Activated naive CD8-positive, alpha-beta T cell (primary cell): ENCODE results near the gene ABCC1.
"Not testable (repeated sequence)": the region's sequence is repeated elsewhere in the genome, so short reads cannot be mapped to it uniquely, and the experiment has no call there.

Source experiments
- H3K27ac Mint-ChIP-seq: one replicate; pipeline ENCODE4 v1.8.0; 2021; ENCODE audit warnings: mixed read lengths
- H3K27me3 Mint-ChIP-seq: one replicate; pipeline ENCODE4 v1.8.0; 2021; ENCODE audit warnings: mixed read lengths
- H3K36me3 Mint-ChIP-seq: one replicate; pipeline ENCODE4 v1.8.0; 2021; ENCODE audit warnings: mixed read lengths
- H3K4me1 Mint-ChIP-seq: one replicate; pipeline ENCODE4 v1.8.0; 2021; ENCODE audit warnings: low read depth, mixed read lengths
- H3K4me3 Mint-ChIP-seq: one replicate; pipeline ENCODE4 v1.8.0; 2021; ENCODE audit warnings: mild to moderate bottlenecking, mixed read lengths
- H3K9me3 Mint-ChIP-seq: one replicate; pipeline ENCODE4 v1.8.0; 2021; ENCODE audit warnings: low read depth, mixed read lengths

The ABCC1 gene

GRCh38 chr16:16178455-16179162, 229.2 kb downstream of the ABCC1 start:
- H3K27ac Mint-ChIP-seq, result no peak overlapping the region
- H3K27me3 Mint-ChIP-seq, result peaks cover 2% of the 10 kb centered on the region
- H3K36me3 Mint-ChIP-seq, result no peaks in the 10 kb centered on the region
- no peak overlapping the region for H3K4me3 Mint-ChIP-seq
- H3K4me1 Mint-ChIP-seq, result no peaks in the 10 kb centered on the region
- H3K9me3 Mint-ChIP-seq, result no peaks in the 10 kb centered on the region

- not testable (repeated sequence) for H3K9me3 Mint-ChIP-seq, H3K27ac Mint-ChIP-seq, H3K4me3 Mint-ChIP-seq, H3K4me1 Mint-ChIP-seq, H3K27me3 Mint-ChIP-seq, H3K36me3 Mint-ChIP-seq
These were observed 232.3 kb downstream of the ABCC1 start for GRCh38 chr16:16181748-16182147.

- no peaks in the 10 kb centered on the region for H3K4me1 Mint-ChIP-seq
- no peak overlapping the region for H3K4me3 Mint-ChIP-seq
- no peaks in the 10 kb centered on the region for H3K36me3 Mint-ChIP-seq
- no peaks in the 10 kb centered on the region for H3K9me3 Mint-ChIP-seq
- H3K27ac Mint-ChIP-seq, result no peak overlapping the region
- H3K27me3 Mint-ChIP-seq, result peaks cover 2% of the 10 kb centered on the region
These were observed 233.5 kb downstream of the ABCC1 start for GRCh38 chr16:16182918-16183317.

GRCh38 chr16:16183562-16183961, 234.1 kb downstream of the ABCC1 start:
- Mint-ChIP-seq H3K4me3 (no peak overlapping the region), H3K4me1 (no peaks in the 10 kb centered on the region), H3K27ac (no peak overlapping the region), H3K36me3 (no peaks in the 10 kb centered on the region), H3K9me3 (no peaks in the 10 kb centered on the region), H3K27me3 (peaks cover 2% of the 10 kb centered on the region)

- no peaks in the 10 kb centered on the region for H3K4me1 Mint-ChIP-seq
- peaks cover 2% of the 10 kb centered on the region for H3K27me3 Mint-ChIP-seq
- H3K27ac Mint-ChIP-seq, result no peak overlapping the region
- H3K4me3 Mint-ChIP-seq, result no peak overlapping the region
- no peaks in the 10 kb centered on the region for H3K9me3 Mint-ChIP-seq
- no peaks in the 10 kb centered on the region for H3K36me3 Mint-ChIP-seq
These were observed 235.2 kb downstream of the ABCC1 start for GRCh38 chr16:16184594-16184993.

DNA sequence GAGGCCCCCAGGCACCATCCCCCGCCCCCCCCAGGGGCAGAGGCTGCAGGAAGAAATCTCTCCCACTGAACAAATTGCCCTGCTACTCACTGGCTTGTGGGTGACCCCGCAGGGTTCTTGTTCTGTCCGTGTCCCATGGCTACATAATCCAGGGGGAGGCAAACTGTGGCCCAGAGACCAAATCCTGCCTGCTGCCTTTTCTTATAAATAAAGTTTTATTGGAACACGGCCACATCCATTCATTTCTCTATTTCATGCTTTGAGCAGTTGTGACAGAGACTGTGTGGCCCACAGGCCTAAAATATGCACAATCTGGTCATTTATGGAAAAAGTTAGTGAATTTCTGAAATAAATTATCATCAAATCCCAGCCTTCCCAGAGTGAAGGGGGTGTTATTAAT, 235.7 kb downstream of the ABCC1 start:
- H3K4me1 Mint-ChIP-seq, result no peaks in the 10 kb centered on the region
- no peaks in the 10 kb centered on the region for H3K9me3 Mint-ChIP-seq
- H3K27me3 Mint-ChIP-seq, result peaks cover 2% of the 10 kb centered on the region
- H3K36me3 Mint-ChIP-seq, result no peaks in the 10 kb centered on the region
- H3K4me3 Mint-ChIP-seq, result no peak overlapping the region
- no peak overlapping the region for H3K27ac Mint-ChIP-seq

DNA sequence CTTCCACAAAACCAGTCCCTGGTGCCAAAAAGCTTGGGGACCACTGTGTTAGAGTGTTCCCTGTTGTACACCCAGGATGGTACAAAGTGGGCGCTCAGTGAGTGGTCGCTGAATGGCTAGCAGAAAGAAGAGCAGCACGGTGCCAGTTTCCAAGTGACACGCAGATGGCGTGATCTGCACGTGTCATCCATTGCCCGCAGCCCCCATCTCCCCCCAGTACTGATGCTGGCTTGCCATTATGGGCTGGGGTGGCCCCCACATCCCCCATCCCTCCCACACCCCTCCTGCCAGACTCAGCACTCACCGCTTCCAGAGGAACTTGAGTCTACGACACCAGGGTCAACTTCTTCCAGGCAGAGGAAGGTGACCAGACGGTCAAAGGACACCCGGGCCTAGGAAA, 237.4 kb downstream of the ABCC1 start:
- no peak overlapping the region for H3K27ac Mint-ChIP-seq
- peaks cover 2% of the 10 kb centered on the region for H3K27me3 Mint-ChIP-seq
- H3K9me3 Mint-ChIP-seq, result no peaks in the 10 kb centered on the region
- no peaks in the 10 kb centered on the region for H3K4me1 Mint-ChIP-seq
- H3K4me3 Mint-ChIP-seq, result no peak overlapping the region
- no peaks in the 10 kb centered on the region for H3K36me3 Mint-ChIP-seq

DNA sequence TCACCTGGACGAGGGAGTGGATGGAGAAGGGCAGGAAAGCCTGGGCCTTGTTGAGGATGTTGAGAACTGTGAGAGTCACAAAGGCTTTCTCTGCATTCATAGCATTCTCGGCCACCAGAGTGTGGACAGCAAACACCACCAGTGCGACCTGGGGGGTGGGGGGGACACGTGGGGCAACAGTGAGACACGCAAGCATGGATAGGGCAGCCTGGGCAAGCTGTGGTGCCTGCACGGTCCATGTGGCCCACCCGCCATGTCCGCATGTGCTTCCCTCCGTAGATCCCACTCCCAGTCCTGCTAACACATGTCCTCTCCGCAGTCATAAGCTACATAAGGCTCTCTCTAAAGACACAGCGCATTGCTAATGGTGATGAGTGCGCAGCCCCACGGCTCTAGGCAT, 239.4 kb downstream of the ABCC1 start:
- Mint-ChIP-seq H3K36me3 (no peaks in the 10 kb centered on the region), H3K27ac (no peak overlapping the region), H3K4me3 (no peak overlapping the region), H3K4me1 (no peaks in the 10 kb centered on the region), H3K9me3 (no peaks in the 10 kb centered on the region), H3K27me3 (peaks cover 2% of the 10 kb centered on the region)

GRCh38 chr16:16189842-16190241, 240.4 kb downstream of the ABCC1 start:
- Mint-ChIP-seq H3K4me1 (no peaks in the 10 kb centered on the region), H3K27ac (no peak overlapping the region), H3K4me3 (no peak overlapping the region), H3K36me3 (no peaks in the 10 kb centered on the region), H3K9me3 (no peaks in the 10 kb centered on the region), H3K27me3 (peaks cover 2% of the 10 kb centered on the region)

DNA sequence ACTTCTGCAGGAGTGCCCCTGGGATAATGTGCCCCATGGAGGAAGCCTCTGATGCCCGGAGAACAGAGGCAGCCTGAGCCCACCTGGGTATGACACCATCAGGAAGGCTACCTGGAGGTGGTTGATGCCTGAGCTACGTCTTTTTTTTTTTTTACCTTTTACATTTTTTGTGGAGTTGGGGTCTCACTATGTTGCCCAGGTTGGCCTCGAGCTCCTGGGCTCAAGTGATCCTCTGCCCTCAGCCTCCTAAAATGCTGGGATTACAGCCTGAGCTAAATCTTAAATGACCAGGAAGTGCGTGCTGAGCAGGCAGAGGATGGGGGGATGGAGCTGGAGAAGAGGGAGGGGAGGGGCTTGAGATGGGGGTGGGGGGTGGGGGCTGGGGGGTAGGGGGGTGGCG, 241.1 kb downstream of the ABCC1 start:
- Mint-ChIP-seq H3K4me1 (no peaks in the 10 kb centered on the region), H3K4me3 (no peak overlapping the region), H3K27ac (no peak overlapping the region), H3K9me3 (no peaks in the 10 kb centered on the region), H3K27me3 (peaks cover 2% of the 10 kb centered on the region), H3K36me3 (no peaks in the 10 kb centered on the region)

GRCh38 chr16:16190966-16191365, 241.6 kb downstream of the ABCC1 start:
- not testable (repeated sequence) for H3K4me3 Mint-ChIP-seq, H3K27me3 Mint-ChIP-seq, H3K4me1 Mint-ChIP-seq

GRCh38 chr16:16191493-16192167, 242.2 kb downstream of the ABCC1 start:
- no peaks in the 10 kb centered on the region for H3K4me1 Mint-ChIP-seq
- no peaks in the 10 kb centered on the region for H3K36me3 Mint-ChIP-seq
- H3K27me3 Mint-ChIP-seq, result peaks cover 2% of the 10 kb centered on the region
- no peak overlapping the region for H3K4me3 Mint-ChIP-seq
- no peak overlapping the region for H3K27ac Mint-ChIP-seq
- H3K9me3 Mint-ChIP-seq, result no peaks in the 10 kb centered on the region

More at GRCh38 chr16:16190966-16191365, 241.6 kb downstream of the ABCC1 start:
- not testable (repeated sequence) for H3K9me3 Mint-ChIP-seq, H3K27ac Mint-ChIP-seq, H3K36me3 Mint-ChIP-seq
